ENCODE measurements around the gene RB1.

GRCh38 chr13:48304143-48304876 lies 759 bp downstream of the RB1 start:
- no peak for TF ChIP-seq POLR2A (IDR thresholded peaks at IDR 0.05; ENCODE audit: low read depth, low read length)
- no peak for TF ChIP-seq CTCF (IDR thresholded peaks at IDR 0.05; ENCODE audit: extremely low read depth in 1 of 2, insufficient read depth in 1 of 2, low read depth in 1 of 2, low read length in 2 of 2)
- no peak for TF ChIP-seq JUN (IDR thresholded peaks at IDR 0.05; ENCODE audit: borderline replicate concordance, insufficient read depth, insufficient read length, low read depth)
- TF ChIP-seq POLR2AphosphoS5 (IDR thresholded peaks at IDR 0.05; ENCODE audit: insufficient read depth, low read depth, low read length): no peak

Data from endothelial cell of umbilical vein (primary cell).